Measurements from ENCODE around the gene UBR1.
"Not testable (repeated sequence)": the region's sequence is repeated elsewhere in the genome, so short reads cannot be mapped to it uniquely, and the experiment has no call there.

The UBR1 gene

GRCh38 chr15:42974202-42974862 lies 131.5 kb downstream of the UBR1 start:
- no peak for DNase-seq (ENCODE audit: low read depth in 2 of 2)

GRCh38 chr15:42973114-42973513 lies 132.7 kb downstream of the UBR1 start:
- DNase-seq (ENCODE audit: low read depth in 2 of 2) = no peak

- DNase-seq (ENCODE audit: low read depth in 2 of 2) = no peak
Measured at GRCh38 chr15:42971830-42972229, 134.0 kb downstream of the UBR1 start.

- no peak for DNase-seq (ENCODE audit: low read depth in 2 of 2)
Measured at GRCh38 chr15:42964476-42964875, 141.4 kb downstream of the UBR1 start.

- DNase-seq (ENCODE audit: low read depth in 2 of 2) = no peak
Measured at GRCh38 chr15:42955518-42955917, 150.3 kb downstream of the UBR1 start.

- no peak for DNase-seq (ENCODE audit: low read depth in 2 of 2)
Measured at GRCh38 chr15:42954291-42954690, 151.5 kb downstream of the UBR1 start.

- DNase-seq (ENCODE audit: low read depth in 2 of 2) = not testable (repeated sequence)
Measured at GRCh38 chr15:42948898-42949297, 156.9 kb downstream of the UBR1 start.

- DNase-seq (ENCODE audit: low read depth in 2 of 2) = no peak
Measured at GRCh38 chr15:42940527-42940926, 165.3 kb downstream of the UBR1 start.

- DNase-seq (ENCODE audit: low read depth in 2 of 2) = no peak
Measured at GRCh38 chr15:42939841-42940240, 166.0 kb downstream of the UBR1 start.

GRCh38 chr15:42937143-42937542 lies 168.7 kb downstream of the UBR1 start:
- DNase-seq (ENCODE audit: low read depth in 2 of 2) = no peak

- no peak for DNase-seq (ENCODE audit: low read depth in 2 of 2)
Measured at GRCh38 chr15:42933886-42934667, 171.8 kb downstream of the UBR1 start.

GRCh38 chr15:42932833-42933515 lies 172.9 kb downstream of the UBR1 start:
- no peak for DNase-seq (ENCODE audit: low read depth in 2 of 2)

- no peak for DNase-seq (ENCODE audit: low read depth in 2 of 2)
Measured at GRCh38 chr15:42931702-42932486, 173.9 kb downstream of the UBR1 start.

GRCh38 chr15:42929306-42929848 lies 176.5 kb downstream of the UBR1 start:
- DNase-seq (ENCODE audit: low read depth in 2 of 2) = no peak

- DNase-seq (ENCODE audit: low read depth in 2 of 2) = peak; percentile 20 to 23
Measured at GRCh38 chr15:42921342-42921731, 184.5 kb downstream of the UBR1 start.

- DNase-seq (ENCODE audit: low read depth in 2 of 2) = peak; percentile 93 to 96
Measured at GRCh38 chr15:42920519-42921341, 185.1 kb downstream of the UBR1 start, which contains the start of gene TTBK2. Gene TTBK2, minus strand, starts transcription at chr15:42920778. Its CDS starts 42,161 bp downstream, at chr15:42878617.

- peak in 1 of 2 donors; percentile 16 for DNase-seq (ENCODE audit: low read depth in 2 of 2)
Measured at GRCh38 chr15:42919799-42920518, 185.9 kb downstream of the UBR1 start.

- DNase-seq (ENCODE audit: low read depth in 2 of 2) = no peak
Measured at GRCh38 chr15:42919308-42919707, 186.5 kb downstream of the UBR1 start.

- no peak for DNase-seq (ENCODE audit: low read depth in 2 of 2)
Measured at GRCh38 chr15:42918047-42918446, 187.8 kb downstream of the UBR1 start.
